GM12874 (cell line): ENCODE results near the gene ISCU.

Source experiments
- TF ChIP-seq, protein P1 (sequence below): IDR thresholded peaks from 2 replicates; pipeline ENCODE4 v1.5.1; 2011; ENCODE audit warnings: low read depth, mild to moderate bottlenecking, control low read depth, low read length, moderate library complexity; ENCODE audit not compliant: insufficient read depth

ISCU gene

DNA sequence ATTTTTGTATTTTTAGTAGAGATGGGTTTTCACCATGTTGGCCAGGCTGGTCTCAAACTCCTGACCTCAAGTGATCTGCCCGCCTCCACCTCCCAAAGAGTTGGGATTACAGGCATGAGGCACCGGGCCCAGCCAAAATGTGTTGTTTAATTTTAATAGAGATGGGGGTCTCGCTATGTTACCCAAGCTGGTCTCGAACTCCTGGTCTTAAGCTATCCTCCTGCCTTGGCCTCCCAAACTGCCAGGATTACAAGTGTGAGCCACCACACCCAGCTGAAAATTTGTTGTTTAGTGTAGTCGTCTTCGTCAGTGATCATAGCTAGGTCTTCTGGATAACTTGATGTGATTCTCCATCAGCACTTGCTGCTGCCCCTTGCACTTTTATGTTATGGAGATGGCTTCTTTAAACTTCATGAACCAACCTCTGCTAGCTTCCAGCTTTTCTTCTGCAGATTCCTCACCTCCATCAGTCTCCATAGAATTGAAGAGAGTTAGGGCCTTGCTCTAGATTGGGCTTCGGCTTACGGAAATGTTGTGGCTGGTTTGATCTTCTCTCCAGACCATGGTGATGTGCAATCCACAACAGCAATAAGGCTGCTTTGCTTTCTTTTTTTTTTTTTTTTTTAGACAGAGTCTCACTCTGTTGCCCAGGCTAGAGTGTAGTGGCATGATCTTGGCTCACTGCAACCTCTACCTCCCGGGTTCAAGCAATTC is 13.0 kb downstream of the ISCU start:
- TF ChIP-seq, protein P1, sequence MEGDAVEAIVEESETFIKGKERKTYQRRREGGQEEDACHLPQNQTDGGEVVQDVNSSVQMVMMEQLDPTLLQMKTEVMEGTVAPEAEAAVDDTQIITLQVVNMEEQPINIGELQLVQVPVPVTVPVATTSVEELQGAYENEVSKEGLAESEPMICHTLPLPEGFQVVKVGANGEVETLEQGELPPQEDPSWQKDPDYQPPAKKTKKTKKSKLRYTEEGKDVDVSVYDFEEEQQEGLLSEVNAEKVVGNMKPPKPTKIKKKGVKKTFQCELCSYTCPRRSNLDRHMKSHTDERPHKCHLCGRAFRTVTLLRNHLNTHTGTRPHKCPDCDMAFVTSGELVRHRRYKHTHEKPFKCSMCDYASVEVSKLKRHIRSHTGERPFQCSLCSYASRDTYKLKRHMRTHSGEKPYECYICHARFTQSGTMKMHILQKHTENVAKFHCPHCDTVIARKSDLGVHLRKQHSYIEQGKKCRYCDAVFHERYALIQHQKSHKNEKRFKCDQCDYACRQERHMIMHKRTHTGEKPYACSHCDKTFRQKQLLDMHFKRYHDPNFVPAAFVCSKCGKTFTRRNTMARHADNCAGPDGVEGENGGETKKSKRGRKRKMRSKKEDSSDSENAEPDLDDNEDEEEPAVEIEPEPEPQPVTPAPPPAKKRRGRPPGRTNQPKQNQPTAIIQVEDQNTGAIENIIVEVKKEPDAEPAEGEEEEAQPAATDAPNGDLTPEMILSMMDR: no peak

DNA sequence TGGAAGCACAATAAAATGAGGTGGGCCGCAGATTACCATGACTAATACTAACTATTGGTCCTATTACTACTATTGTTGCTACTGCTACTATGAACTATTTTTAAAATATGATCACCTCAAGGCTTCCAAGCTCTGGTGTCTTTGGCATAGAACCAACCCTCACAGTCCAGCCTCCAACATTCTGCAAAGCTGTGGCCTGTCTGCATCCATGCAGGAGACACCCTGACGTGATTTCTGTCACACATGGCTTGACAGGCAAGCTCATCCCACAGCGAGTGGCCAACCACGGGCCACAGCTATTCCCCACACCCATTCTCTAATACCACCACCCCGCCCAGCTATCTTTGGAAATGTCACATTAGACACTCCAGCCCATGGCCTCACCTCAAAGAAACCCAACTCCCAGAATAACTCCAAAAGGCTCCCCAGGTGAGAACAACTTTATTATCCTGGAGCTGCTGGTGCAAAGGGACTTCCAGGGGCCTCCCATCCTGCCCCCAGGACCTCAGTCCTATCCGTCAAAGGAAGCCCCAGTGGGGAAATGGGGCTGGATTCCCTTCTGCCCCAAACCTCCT is 14.4 kb downstream of the ISCU start:
- TF ChIP-seq, protein P1: no peak

DNA sequence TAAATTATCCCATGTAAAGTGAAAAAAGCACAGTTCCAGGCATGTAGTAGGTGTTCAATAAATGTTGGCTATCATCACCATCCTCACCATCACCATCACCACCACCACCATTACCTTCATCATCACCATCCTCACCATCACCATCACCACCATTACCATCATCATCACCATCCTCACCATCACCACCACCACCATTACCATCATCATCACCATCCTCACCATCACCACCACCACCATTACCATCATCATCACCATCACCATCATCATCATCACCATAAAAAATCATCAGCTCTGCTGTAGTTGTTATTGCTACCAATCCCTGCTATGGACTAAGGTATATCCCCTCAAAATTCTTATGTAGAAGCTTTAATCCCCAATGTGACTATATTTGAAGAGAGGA is 15.1 kb downstream of the ISCU start:
- TF ChIP-seq, protein P1: no peak

DNA sequence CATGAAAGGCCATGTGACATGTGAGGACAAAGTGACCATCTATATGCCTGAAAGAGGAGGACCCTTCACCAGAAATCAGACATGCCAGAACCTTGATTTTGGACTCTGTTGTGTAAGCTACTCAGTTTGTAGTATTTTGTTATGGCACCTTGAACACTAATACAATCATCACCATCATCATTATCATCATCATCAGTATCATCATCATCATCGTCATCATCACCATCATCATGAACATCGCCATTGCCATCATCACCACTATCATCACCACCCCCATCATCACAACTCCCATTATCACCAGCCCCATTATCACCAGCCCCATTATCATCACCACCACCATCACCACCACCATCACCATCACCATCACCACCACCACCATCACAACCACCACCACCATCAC is 15.9 kb downstream of the ISCU start:
- TF ChIP-seq, protein P1: no peak

DNA sequence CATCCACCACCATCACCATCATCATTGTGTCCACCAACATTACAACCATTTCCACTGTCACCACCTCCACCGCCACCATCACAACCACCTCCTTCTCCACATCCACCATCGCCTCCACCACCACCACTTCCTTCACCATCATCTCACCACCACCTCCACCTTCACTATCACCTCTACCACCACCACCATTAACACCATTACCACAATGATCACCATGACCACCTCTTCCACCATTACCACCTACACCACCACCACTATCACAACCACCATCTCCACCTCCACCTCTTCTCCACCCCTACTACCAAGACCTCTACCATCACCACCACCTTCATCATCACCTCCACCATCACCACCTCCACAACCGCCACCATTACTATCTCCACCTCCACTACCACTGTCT is 16.4 kb downstream of the ISCU start:
- TF ChIP-seq, protein P1: no peak

DNA sequence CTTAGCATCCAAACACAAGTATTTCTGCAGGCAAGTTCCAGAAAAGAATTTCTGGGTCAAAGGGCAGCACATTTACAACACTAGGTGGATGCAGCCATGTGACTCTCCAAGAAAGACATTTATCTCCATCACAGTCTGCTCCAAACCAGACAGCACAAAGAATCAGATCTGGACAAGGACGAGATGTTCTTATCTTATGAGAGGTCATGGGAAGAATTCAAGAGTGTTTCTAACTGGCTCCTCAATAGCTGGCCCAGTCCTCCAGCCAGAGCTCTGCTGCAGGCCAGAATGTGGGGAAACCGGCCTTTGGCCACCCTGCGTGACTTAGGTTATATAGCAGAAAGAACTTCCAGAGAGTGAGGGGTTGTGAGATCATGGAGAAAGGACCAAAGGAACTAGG is 18.1 kb downstream of the ISCU start:
- TF ChIP-seq, protein P1: no peak

DNA sequence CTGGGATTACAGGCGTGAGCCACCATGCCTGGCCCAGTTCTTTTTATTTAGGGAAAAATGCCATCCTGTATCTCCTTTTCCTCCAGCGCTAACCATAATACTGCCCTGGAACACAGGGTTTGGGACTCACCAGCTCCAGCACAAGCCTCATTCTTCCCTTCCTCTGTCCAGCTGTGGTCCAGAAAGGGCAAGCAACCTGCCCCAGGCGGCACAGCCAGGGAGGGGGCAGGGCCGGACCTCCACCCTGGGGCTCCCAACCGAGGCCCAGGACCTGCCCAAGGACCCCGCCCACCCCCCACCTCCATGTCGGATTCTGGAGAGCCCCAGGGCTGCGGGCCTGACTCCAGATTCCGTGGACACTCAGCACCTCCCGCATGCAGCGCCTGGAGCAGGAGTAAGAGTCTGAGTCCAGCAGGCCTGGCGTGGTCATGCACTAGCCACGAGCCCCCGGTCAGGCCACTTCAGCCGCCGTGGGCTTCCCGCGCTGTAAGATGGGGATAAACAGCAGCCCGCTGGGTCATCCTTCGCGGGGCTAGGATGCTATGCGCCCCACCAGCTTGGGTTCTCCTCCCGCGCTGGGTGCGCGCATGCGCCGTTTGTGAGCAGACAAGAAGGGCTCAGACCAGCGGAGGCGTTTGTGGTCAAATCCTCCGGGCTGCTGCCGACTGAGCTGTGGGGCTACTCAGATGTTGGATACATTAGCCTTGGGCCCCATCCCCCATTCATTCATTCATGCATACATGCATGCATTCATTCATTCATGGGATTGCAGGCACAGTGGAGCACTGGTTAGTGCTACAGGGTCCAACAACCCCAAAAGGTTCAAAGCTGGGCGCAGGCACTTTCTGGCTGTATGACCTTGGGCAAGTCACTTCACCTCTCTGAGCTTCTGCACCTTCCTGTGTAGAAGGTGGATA is 19.2 kb downstream of the ISCU start:
- TF ChIP-seq, protein P1: no peak
